ENCODE data around the gene GULP1. TPM values are rescaled to one million over a fixed set of nuclear protein-coding genes. Genes with fewer than 3 reads are reported as not detected.

Gene GULP1
- total RNA-seq, 1 experiment from 2014 or later: 140 TPM

- Histone ChIP-seq H3K4ac (ENCODE audit: low read depth, low read length) (no peak overlapping the region), H3K9me3 (ENCODE audit: control insufficient read depth, low read depth, low read length) (no peaks in the 10 kb centered on the region), H3K9ac (ENCODE audit: extremely low read depth, insufficient read length, low read length) (peak overlapping the region; percentile 97), H3T11ph (ENCODE audit: low read length) (no peak overlapping the region), H4K20me1 (ENCODE audit: control insufficient read depth, insufficient read depth, insufficient read length) (no peaks in the 10 kb centered on the region), H2AK5ac (ENCODE audit: insufficient read length, low read length) (no peak overlapping the region), H2BK12ac (ENCODE audit: insufficient read length, low read depth, low read length) (no peak overlapping the region), H3K14ac (ENCODE audit: insufficient read depth, low read length) (no peak overlapping the region), H4K5ac (ENCODE audit: insufficient read length, low read depth, low read length) (no peak overlapping the region), H4K8ac (replicated peaks; ENCODE audit: insufficient read length, low read depth, low read length) (no peak overlapping the region), H3K4me2 (ENCODE audit: insufficient read depth, insufficient read length, low read length) (peak overlapping the region; percentile 69), H3K79me2 (ENCODE audit: insufficient read depth, low read length) (peaks cover 41% of the 10 kb centered on the region; the same call in 1 of the 2 replicates), H2BK15ac (ENCODE audit: low read depth, low read length) (no peak overlapping the region), H3K4me1 (ENCODE audit: insufficient read depth, low read length) (peaks cover 2% of the 10 kb centered on the region; the same call in 1 of the 2 replicates), H3K27me3 (ENCODE audit: insufficient read depth, low read length) (no peaks in the 10 kb centered on the region), H3K18ac (ENCODE audit: insufficient read length, low read depth, low read length) (no peak overlapping the region), H3K27ac (ENCODE audit: insufficient read length, low read depth, low read length) (peak overlapping the region; percentile 66), H3K23me2 (ENCODE audit: insufficient read length, low read depth, low read length, poor library complexity, severe bottlenecking) (peaks cover 15% of the 10 kb centered on the region), H2BK5ac (ENCODE audit: insufficient read length, low read length) (no peak overlapping the region), H2BK20ac (ENCODE audit: low read depth, low read length, poor library complexity, severe bottlenecking) (no peak overlapping the region), H2BK120ac (ENCODE audit: low read depth, low read length, poor library complexity, severe bottlenecking) (no peak overlapping the region), H2AFZ (ENCODE audit: low read length) (no peak overlapping the region), H3K56ac (ENCODE audit: insufficient read length, low read depth, low read length) (no peak overlapping the region), H3K23ac (ENCODE audit: insufficient read length, low read depth, low read length) (no peak overlapping the region), H3K79me1 (ENCODE audit: insufficient read depth, low read depth, low read length, poor library complexity, severe bottlenecking) (no peaks in the 10 kb centered on the region), H4K91ac (ENCODE audit: insufficient read length, low read depth, low read length) (no peak overlapping the region)
- no CpG with 5 or more reads among the region's 1 CpG for WGBS (ENCODE audit: extremely low coverage, insufficient read length, low lambda C conversion rate)
- H3K27ac Mint-ChIP-seq: peak overlapping the region; percentile 99 to 100 (median 99)
- peaks cover 44% of the 10 kb centered on the region in 2 experiments for H3K4me1 Mint-ChIP-seq
- H3K27me3 Mint-ChIP-seq (ENCODE audit: low read depth): no peaks in the 10 kb centered on the region
- peak overlapping the region; percentile 93 to 97 for H3K4me3 Mint-ChIP-seq
- no peak for DNase-seq
- H3K36me3 Mint-ChIP-seq (ENCODE audit: insufficient read depth in 1 of 3, low read depth in 3 of 3): peaks cover 15 to 19% (median 18%) of the 10 kb centered on the region in 3 experiments; a peak in 6 of 7 replicates
- H3K9me3 Mint-ChIP-seq: peaks cover 0 to 15% of the 10 kb centered on the region in 2 experiments; a peak in 4 of 5 replicates
- TF ChIP-seq CTCF (conservative IDR thresholded peaks at IDR 0.05): no peak
Measured at GRCh38 chr2:188294352-188294926, 2.8 kb downstream of the GULP1 start.
